Activated CD8-positive, alpha-beta memory T cell treated with anti-CD3 and anti-CD28 coated beads, Interleukin-2, amount 50 U/mL, for 24 hours (primary cell): ENCODE measurements around the gene HLA-DMA.

Experiments
- DNase-seq: peaks from one replicate; pipeline ENCODE4 v3.0.0-alpha.2; 2020; ENCODE audit errors: extremely low read depth

HLA-DMA gene

GRCh38 chr6:32952817-32953739, at the start of gene HLA-DMA:
Gene HLA-DMA (minus strand): TSS chr6:32953097. CDS start chr6:32953036, 61 bp downstream.
- DNase-seq, result no peak

DNA sequence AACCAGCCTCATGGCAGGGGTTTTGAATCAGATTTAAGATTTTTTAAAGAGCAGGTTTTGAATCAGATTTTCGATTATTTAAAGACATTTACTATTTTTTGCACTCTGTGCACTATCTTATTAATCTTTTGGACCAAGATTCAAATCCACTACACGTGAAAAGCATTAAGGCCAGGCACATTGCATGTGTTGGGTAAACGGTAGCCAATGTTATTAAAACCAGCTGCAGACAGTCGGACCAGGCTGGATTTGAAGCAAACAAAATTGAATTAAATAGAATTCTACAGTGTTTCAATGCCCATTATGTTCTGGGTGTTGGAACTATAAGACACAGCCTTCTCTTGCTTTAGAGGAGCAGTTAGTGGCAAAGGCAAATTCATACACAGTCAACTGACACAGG, 48.8 kb upstream of the HLA-DMA start:
- DNase-seq, result no peak

- no peak for DNase-seq
Observed at GRCh38 chr6:33000055-33000454, 47.2 kb upstream of the HLA-DMA start.

DNA sequence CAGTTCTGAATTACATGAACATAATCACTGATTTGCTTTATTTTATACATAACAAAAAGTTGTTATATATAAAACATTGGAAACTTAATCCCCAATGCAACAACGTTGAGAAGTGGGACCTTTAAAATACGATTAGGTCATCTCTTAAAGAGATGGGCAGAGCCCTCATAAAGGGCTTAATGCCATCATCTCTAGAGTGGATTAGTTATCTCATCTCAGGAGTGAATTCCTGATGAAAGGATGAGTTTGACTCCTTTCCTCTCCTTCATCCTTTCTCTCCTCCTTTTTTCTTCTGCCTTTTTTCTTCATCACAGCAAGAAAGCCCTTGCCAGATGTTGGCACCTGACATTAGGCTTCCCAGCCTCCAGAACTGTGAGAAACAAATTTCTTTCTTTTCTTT, 42.6 kb upstream of the HLA-DMA start:
- DNase-seq, result no peak

DNA sequence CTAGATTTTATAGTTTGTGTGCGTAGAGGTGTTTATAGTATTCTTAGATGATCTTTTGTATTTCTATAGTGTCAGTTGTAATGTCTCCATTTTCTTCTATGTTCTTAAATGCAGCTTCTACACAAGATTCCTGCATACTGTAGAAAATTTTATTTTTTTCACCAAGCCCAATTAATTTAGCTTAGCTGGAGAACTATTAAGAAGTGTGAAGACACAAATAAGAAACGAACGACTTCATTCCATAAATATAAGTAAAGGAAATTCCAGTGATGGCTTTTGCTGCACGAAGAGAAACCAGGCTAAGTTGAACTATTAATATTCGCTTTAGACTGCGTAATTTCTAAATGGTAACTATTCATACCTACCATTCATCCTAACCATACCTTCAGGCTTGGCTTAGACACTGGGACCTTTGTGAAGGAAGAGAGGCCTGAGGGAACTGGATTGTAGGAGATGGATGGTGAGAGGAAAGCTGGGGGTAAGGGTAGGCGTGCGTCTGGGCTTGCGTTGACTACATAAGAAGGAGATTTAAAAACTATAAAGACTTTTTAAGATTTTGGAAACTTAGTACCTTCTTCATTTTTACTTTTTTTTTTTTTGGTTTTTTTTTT, 40.6 kb upstream of the HLA-DMA start:
- DNase-seq, result no peak

DNA sequence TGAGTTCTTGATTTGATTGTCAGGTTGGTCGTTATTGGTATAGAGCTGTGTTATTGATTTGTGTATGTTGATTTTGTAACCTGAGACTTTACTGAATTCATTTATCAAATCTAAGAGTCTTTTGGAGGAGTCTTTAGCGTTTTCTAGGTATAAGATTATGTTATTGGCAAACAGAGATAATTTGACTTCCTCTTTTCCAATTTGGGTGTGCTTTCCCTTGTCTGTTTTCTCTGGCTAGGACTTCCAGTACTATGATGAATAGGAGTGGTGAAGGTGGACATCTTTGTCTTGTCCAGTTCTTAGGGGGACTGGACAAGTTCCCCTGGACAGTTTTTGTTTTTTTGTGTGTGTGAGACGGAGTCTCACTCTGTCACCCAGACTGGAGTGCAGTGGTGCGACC, 39.1 kb upstream of the HLA-DMA start:
- no peak for DNase-seq

DNA sequence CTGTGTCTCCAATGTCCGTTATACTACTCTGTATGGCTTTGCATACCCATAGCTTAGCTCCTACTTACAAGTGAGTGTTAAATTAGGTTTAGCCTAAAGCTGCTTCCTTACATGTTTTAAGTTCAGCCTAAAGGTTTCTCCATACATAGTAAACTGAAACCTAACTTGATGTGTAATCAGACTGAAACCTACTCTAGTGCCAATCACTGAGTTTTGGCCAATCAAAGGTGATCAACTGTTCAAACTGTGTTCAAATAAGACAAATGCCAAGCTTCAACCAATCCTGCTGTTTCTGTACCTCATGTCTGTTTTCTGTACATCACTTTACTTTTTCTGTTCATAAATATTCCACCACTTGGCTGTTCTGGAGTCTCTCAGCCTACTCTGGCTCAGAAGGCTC, 36.5 kb upstream of the HLA-DMA start:
- no peak for DNase-seq

DNA sequence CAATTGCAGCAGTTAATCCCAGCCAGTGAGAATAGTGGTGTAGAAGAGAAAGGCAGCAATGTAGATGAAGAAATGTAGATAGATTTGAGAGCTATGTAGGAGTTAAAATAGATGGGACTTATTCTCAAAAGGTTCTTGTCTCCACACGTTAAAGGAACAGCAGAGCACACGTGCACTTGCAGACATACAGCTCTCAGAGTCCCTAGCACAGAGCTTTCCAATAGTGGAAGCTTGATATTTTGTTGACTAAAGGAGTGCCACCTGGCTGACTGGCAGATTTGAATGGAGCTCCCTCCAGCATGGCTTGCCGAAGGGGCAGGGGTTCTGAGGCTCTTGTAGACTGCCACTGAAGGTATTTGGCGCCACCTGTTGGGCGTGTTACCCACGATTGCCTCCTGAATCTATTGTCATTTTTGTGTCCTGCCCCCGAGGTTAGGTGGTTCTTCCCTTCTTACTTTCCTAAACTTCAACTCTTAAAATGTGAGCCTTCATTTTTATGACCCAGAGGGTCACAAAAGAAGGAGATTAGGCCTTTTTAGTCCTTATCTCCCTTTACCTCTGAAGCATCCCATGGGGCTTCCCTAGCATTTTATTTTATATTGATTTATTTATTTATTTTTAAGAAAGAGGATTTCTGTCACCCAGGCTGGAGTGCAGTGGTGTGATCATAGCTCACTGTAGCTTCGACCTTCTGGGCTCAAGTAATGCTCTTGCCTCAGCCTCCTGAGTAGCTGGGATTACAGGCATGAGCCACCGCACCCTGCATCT, 31.9 kb upstream of the HLA-DMA start:
- peak; percentile 85 for DNase-seq

DNA sequence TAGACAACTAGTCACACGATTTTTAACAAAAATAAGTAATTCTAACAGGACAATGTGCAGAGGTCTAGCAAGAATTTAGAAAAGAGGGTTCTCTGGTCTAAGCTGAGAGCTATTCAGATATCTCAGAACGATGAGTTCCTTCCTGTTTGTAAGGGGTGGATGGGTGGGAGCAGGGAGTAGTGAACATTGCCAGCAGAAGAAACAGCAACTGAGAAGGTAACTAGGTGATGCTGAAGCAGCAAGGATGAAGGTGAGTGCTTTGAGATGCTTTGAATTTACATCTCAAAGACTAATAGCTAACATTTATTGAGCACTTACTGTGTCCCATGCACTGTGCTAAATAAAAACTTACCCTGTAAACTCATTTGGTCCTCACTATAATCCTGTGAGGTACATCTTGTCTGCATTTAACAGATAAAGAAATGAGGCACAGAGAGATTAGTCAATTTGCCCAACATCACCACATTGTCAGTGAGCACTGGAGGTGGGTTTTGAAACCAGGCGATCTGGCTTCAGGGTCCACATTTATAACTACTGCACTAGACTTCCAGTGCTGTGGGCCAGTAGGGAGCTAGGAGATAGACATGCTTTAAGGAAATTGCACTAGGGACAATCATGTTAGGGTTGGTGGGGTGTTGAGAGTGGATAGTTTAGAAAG, 31.2 kb upstream of the HLA-DMA start:
- DNase-seq, result no peak

- no peak for DNase-seq
Observed at GRCh38 chr6:32983493-32983848, 30.6 kb upstream of the HLA-DMA start.

DNA sequence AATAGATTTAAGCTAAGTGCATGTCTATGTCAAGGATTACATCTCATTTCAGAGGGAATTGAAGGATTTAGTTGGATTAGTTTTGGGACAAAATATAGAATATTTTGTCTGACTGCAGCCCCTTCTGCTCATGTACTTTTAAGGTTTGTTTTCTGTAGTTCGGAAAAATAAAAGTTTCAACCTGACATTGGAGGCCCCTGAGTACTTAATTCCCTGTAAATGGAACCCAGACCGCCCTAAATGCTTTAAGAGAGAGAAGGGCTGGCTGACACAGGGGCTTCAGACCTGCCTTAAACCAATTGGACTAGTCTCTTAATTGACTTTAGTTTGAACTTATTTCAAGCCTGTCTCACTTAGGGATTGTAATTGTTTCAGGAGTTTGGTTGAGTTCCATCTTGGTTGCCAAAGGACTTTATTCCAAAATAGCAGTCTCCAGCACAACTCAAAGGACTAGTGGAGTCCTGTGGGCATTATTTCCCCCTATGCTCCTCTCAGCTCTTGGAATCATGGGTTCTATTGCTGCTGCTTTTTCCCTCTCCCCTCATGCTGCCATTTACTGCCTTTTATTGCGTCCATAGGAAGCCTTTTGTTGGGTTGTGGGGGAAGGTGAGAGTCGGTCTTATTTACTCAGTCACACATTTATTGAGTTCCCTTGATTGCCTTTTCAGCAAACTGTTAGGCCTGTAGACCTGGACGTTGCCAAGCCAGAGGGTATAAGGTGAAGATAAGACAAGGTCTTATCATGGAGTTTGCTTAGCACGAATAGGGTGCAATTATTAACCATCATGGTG, 30.0 kb upstream of the HLA-DMA start:
- no peak for DNase-seq

- DNase-seq, result no peak
Observed at GRCh38 chr6:32982084-32982701, 29.3 kb upstream of the HLA-DMA start.

DNA sequence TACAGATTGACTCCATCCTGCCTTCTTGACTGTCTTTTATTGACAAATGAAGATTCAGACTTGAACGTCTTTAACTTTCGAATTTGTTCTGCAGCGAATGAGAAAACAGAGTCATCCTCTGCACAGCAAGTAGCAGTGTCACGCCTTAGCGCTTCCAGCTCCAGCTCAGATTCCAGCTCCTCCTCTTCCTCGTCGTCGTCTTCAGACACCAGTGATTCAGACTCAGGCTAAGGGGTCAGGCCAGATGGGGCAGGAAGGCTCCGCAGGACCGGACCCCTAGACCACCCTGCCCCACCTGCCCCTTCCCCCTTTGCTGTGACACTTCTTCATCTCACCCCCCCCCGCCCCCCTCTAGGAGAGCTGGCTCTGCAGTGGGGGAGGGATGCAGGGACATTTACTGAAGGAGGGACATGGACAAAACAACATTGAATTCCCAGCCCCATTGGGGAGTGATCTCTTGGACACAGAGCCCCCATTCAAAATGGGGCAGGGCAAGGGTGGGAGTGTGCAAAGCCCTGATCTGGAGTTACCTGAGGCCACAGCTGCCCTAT, 27.7 kb upstream of the HLA-DMA start:
- DNase-seq, result no peak

- no peak for DNase-seq
Observed at GRCh38 chr6:32979720-32980487, 27.0 kb upstream of the HLA-DMA start.

GRCh38 chr6:32977953-32978324, 25.0 kb upstream of the HLA-DMA start:
- DNase-seq, result no peak

DNA sequence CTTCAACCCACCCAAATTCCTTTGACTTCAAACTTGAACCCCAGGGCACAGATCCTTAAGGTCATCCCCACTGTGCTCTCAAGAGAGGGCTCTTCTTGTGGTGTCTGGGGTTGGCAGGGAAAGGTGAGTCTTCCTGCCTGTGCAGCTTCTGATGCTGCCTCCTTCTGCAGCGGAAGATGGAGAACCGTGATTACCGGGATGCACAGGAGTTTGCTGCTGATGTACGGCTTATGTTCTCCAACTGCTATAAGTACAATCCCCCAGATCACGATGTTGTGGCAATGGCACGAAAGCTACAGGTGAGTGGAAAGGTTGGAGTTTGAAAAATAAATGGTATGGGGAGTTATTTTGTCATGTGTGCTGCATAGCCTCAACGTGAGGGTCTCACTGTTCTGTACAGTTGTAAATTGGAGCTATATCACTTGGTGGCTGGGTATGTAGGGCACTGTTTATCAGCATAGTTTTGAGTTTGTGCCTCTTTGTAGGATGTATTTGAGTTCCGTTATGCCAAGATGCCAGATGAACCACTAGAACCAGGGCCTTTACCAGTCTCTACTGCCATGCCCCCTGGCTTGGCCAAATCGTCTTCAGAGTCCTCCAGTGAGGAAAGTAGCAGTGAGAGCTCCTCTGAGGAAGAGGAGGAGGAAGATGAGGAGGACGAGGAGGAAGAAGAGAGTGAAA, 24.5 kb upstream of the HLA-DMA start:
- no peak for DNase-seq

DNA sequence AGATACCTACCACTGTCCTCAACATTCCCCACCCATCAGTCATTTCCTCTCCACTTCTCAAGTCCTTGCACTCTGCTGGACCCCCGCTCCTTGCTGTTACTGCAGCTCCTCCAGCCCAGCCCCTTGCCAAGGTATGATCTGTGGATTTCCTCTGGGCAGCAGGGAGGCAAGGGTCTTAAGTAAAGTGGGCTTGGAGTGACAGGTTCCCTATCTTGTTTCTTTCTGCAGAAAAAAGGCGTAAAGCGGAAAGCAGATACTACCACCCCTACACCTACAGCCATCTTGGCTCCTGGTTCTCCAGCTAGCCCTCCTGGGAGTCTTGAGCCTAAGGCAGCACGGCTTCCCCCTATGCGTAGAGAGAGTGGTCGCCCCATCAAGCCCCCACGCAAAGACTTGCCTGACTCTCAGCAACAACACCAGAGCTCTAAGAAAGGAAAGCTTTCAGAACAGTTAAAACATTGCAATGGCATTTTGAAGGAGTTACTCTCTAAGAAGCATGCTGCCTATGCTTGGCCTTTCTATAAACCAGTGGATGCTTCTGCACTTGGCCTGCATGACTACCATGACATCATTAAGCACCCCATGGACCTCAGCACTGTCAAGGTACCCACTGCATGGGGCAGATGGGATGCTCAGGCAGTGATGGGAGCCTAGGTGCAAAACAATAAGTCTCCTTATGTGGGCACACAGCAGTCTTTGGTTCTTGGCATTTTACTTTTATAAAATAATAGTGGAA, 23.6 kb upstream of the HLA-DMA start:
- no peak for DNase-seq

DNA sequence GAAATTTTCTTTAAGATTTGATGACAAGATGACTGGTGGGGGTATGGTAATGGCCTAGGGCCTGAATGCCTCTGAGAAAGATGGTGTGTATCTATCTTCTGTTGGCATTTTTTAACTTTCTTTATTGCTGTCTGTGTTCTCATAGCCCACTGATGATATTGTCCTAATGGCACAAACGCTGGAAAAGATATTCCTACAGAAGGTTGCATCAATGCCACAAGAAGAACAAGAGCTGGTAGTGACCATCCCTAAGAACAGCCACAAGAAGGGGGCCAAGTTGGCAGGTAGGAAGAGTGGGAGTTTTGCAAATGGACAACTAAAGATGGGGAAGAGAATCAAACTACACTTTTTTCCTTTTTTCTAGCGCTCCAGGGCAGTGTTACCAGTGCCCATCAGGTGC, 23.0 kb upstream of the HLA-DMA start:
- no peak for DNase-seq
